Testis (tissue), 2 donors: ENCODE results near the gene CD80.
"Not testable (repeated sequence)": the region's sequence is repeated elsewhere in the genome, so short reads cannot be mapped to it uniquely, and the experiment has no call there.

Source experiments
- POLR2A ChIP-seq: fragments of 450-650 bp; IDR thresholded peaks from one replicate; pipeline ENCODE4 v1.6.1; 2017; ENCODE audit warnings: antibody characterized with exemption, mild to moderate bottlenecking, moderate library complexity
- TF ChIP-seq, protein P1 (sequence below), 3 experiments: fragments of 450-650 bp in 2 of 3; fragments of 200-600 bp in 1 of 3; sonication (generic) in 1 of 3; IDR thresholded peaks; one replicate each; pipeline ENCODE4 v1.5.1; 2016 to 2019; ENCODE audit warnings: antibody characterized with exemption in 3 of 3, mild to moderate bottlenecking in 2 of 3, moderate library complexity in 1 of 3

DNA sequence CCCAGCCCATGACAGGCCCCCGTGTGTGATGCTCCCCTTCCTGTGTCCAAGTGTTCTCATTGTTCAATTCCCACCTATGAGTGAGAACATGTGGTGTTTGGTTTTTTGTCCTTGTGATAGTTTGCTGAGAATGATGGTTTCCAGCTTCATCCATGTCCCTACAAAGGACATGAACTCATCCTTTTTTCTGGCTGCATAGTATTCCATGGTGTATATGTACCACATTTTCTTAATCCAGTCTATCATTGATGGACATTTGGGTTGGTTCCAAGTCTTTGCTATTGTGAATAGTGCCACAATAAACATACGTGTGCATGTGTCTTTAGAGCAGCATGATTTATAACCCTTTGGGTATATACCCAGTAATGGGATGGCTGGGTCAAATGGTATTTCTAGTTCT lies 3.9 kb upstream of the CD80 start:
- TF ChIP-seq, protein P1, sequence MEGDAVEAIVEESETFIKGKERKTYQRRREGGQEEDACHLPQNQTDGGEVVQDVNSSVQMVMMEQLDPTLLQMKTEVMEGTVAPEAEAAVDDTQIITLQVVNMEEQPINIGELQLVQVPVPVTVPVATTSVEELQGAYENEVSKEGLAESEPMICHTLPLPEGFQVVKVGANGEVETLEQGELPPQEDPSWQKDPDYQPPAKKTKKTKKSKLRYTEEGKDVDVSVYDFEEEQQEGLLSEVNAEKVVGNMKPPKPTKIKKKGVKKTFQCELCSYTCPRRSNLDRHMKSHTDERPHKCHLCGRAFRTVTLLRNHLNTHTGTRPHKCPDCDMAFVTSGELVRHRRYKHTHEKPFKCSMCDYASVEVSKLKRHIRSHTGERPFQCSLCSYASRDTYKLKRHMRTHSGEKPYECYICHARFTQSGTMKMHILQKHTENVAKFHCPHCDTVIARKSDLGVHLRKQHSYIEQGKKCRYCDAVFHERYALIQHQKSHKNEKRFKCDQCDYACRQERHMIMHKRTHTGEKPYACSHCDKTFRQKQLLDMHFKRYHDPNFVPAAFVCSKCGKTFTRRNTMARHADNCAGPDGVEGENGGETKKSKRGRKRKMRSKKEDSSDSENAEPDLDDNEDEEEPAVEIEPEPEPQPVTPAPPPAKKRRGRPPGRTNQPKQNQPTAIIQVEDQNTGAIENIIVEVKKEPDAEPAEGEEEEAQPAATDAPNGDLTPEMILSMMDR (IDR thresholded peaks at IDR 0.05) = not testable (repeated sequence)
- TF ChIP-seq POLR2A = not testable (repeated sequence)
